ENCODE data around the gene SIK3.

DNA sequence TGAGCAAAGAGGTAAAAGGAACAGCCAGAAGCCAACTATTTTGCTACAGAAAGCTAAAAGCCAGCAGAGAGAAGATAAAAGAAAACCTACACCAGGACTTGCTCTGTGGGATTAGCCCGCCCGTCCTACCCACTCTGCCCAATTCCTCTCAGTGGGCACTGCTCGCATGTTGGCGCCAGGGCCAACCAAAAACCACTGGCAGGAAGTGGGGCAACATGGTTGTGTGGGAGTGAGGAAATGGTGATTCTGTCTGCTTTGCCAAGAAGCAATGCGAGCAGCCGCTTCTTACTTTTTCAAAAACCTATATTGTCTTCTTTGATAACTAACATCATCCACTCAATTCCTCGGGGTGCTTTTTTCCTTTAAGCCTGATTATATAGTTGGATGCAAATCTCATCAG is 246.6 kb downstream of the SIK3 start:
- no peak for TF ChIP-seq POLR2AphosphoS5 (IDR thresholded peaks at IDR 0.05; ENCODE audit: low read depth, low read length)
- no peak for TF ChIP-seq SIN3A (IDR thresholded peaks at IDR 0.05; ENCODE audit: borderline replicate concordance, insufficient read depth, low read length)
- no peak for TF ChIP-seq TAF1 (IDR thresholded peaks at IDR 0.05; ENCODE audit: borderline replicate concordance, insufficient read depth, low read length)
